GM18502 (cell line): ENCODE measurements around the gene MEGF8.

Source experiments
- ATAC-seq: cut with Tn5 transposase; IDR thresholded peaks from one replicate; pipeline ENCODE4 v1.9.1; 2021; ENCODE audit warnings: mild to moderate bottlenecking; ENCODE audit not compliant: unreplicated experiment, poor library complexity

The MEGF8 gene

GRCh38 chr19:42407085-42407815 is 81.8 kb downstream of the MEGF8 start:
- no peak for ATAC-seq

GRCh38 chr19:42407816-42408175 is 82.4 kb downstream of the MEGF8 start:
- ATAC-seq: no peak

- no peak for ATAC-seq
Observed at GRCh38 chr19:42409477-42409876, 84.0 kb downstream of the MEGF8 start.

DNA sequence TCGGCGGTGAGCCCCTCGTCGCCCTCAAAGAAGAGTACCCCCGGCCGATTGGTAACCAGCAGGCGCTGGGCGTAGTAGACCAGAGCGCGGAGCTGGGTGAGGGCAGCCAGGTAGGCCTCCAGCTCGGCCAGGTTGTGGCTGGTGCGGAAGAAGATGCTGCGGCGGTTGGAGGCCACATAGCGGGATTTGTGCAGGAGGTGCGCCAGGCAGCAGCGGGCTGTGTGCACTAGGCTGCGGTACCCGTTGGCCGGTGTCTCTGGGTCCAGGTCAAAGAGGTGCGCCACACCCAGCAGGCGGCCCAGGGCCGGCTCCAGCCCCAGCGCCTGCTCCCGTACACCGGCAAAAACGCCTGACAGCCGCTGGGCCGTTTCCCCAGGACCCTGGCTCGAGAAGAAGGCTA is 84.9 kb downstream of the MEGF8 start:
- ATAC-seq: no peak

GRCh38 chr19:42411581-42412178 is 86.2 kb downstream of the MEGF8 start:
- ATAC-seq: no peak

DNA sequence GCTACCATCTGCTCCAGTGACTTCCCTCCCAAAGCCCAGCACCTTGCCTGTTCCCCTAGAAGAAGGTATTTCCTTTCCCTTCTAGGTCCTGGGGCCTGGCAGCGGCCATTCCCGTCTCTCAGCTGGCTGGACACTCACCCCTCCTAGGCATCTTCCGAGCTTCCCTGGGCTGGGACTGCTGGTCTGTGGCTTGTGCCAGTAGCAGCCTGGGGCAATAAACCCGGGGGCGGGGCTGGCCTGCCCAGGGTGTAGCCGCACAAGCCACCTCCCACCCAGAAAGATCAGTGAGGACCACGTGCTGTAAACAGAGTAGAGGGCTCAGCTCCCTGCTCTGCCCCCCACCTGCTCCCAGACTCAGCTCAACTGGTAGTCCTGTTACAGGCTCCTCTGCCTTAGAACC is 86.8 kb downstream of the MEGF8 start:
- no peak for ATAC-seq

DNA sequence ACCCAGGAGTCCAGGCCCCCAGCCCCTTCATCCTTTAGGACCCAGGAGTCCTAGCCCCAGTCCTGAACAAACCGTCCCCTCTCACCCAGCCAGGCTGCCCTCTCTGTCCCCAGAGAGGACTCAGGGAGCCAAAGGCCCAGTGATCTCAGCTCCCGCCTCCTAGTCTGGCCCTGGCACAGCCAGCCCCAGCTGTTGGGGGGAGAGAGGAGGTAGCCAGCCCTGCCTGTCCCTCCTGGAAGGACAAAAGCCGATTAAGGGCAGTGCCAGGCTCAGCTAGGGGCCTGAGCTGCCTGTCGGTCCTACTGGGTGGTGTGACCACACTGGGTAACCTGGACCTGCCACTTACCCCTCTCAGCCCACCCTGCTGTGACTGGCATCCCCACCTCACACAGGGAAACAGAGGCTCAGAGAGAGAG is 87.2 kb downstream of the MEGF8 start:
- ATAC-seq: no peak

DNA sequence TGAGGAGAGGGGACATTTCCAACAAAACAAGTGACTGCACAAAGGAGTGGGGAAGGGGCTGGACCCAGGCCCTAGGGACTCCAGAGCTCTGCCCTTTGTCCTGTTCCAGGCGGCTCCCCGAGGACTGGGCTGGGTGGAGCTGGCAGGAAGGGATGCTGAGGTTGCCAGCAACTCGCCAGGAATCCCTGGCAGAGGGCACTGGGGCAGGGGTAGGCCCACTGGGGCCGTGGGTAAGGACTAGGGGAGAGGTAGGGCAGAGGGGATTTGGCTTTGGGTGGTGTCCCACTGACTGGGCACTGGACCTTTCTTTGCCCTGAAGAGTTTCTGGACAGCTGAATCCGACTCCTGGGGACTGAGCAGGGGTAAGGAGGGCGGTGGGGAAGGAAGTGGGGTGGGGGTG is 93.9 kb downstream of the MEGF8 start:
- no peak for ATAC-seq

DNA sequence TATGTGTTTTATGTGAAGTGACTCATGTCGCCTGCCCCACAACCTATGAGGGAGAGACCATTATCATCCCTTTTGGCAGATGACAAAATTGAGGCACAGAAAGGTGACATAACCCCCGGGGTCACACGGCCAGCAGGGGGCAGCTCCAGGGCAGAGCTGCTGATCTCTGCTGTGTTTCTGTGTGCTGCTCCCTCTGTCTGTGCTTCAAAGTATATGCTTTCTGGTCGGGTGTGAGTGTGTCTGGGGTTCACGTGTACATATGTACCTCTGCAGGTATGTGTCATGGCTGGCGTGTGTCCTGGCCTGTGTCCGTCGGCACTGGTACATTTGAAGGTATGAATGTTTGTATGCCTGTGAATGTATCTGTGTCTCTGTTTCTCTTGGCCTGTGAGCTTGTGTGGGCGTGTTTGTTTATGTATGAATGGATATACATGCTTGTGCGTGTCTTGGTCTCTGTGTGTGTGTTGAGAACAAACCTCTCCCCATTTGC is 94.7 kb downstream of the MEGF8 start:
- ATAC-seq: peak; percentile 35

DNA sequence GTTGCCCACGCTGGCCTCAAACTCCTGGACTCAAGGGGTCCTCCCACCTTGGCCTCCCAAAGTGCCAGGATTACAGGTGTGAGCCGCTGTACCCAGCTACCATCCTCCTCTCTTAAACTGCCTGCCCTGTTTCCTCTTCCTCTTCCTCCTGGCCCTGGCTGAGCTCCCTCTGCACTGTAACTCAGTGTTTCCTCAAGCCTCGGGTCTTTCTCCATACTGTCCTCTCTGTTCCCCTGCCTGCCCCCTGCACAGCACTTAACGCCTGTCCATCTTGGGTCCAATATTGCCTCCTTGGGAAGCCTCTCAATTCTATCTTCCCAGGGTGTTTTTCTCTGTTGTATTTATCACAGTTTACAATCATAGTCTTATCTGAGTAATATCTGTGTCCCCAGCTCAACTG is 95.7 kb downstream of the MEGF8 start:
- ATAC-seq: no peak

- ATAC-seq: no peak
Observed at GRCh38 chr19:42421591-42422031, 96.2 kb downstream of the MEGF8 start.

DNA sequence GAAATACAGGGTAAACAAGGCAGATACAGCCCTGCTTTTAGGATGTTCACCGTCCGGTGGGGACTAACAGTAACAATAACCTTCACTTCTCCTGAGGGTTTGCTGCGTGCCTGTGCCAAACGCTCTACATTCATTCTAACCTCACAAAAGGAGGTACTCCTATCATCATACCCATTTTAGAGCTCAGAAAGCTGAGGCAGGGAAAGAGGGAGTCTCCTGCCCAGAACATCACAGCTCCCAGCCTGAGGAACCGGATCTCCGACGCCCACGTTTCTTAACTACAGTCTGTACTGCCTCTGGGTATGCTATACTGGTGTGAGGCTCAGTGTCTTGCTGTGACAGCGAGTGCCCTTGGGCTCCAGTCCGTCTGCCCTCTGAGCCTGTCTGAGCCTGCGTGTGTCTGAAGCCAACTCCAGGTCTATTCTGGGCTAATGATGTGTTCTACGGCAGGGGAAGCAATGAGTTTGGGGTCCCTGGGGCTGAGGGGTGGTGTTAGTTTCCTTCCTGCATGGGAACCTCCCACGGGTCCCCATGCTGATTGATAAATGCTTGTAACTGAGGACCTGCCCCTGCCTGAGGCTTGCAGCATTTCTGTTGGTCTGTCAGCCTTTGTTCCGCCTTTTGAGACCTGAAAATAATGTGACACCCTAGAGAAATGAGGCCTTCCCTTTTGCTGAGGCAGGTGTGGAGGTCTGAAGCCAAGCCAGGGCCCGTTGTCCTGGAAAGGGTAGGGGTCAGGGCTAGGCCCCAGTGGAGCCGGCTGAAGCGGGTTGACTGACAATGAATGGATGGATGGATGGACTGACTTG is 96.9 kb downstream of the MEGF8 start:
- ATAC-seq: no peak

GRCh38 chr19:42422901-42423461 is 97.5 kb downstream of the MEGF8 start:
- peak; percentile 40 for ATAC-seq

- ATAC-seq: peak; percentile 85
Observed at GRCh38 chr19:42423462-42424344, 98.3 kb downstream of the MEGF8 start.

DNA sequence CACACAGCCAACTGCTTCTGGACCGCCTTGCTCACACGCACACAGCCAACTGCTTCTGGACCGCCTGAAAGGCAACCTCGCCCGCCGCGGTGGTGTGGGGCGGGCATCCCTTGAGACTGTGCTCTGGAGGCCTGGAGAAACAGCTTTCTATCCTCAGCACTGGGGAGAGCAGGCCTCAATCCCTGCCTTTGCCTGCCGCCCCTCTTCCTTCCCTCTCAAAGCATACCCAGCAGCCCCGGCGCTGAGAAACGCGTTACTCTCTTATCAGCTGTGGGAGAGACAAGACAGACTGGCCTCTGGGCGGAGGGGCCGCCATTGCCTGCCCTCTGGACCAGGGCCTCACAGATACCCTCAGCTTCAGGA is 98.9 kb downstream of the MEGF8 start:
- no peak for ATAC-seq

GRCh38 chr19:42424712-42425131 is 99.3 kb downstream of the MEGF8 start:
- no peak for ATAC-seq

GRCh38 chr19:42426643-42427042 is 101.2 kb downstream of the MEGF8 start:
- ATAC-seq: no peak

- no peak for ATAC-seq
Observed at GRCh38 chr19:42427313-42427712, 101.9 kb downstream of the MEGF8 start, which contains the start of gene LIPE. Gene LIPE (minus strand): TSS chr19:42427388. CDS start chr19:42427149, 239 bp downstream.
